Middle frontal gyrus (tissue), 1 donor: Measurements from ENCODE around the gene GPAT3.

Experiments used
- DNase-seq: peaks from one replicate; pipeline ENCODE4 v3.0.0-alpha.2; 2015; ENCODE audit warnings: low spot score; ENCODE audit errors: extremely low spot score

Gene GPAT3

DNA sequence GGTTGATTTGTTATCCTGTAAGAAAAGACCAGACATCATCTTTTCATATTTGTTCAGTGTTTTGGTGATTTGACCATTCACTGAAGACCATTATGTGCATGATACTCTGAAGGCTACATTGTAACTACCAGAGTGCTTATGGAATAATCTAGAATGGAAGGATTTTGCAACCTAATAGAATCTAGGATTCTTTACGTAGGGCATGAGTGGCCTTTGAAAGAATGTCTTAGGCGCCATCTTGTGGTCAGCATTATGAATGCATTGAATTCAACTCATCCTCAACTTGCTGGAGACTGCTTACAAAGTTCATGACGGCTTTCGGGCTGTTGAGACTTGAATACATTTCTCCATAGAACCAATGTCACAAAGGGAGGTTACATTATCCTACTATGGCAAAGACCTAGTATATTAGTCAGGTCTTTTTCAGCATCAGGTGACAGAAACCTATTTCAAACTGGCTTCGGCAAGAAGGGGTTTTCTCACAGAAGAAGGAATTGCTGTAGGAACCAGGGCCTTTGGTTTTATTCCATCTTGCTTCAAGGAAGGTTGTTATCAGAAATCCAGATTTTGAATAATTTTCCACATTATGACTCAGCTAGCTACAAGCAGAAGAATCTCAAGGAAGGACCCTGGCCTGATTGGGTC is 104.1 kb downstream of the GPAT3 start:
- DNase-seq: peak; percentile 77

DNA sequence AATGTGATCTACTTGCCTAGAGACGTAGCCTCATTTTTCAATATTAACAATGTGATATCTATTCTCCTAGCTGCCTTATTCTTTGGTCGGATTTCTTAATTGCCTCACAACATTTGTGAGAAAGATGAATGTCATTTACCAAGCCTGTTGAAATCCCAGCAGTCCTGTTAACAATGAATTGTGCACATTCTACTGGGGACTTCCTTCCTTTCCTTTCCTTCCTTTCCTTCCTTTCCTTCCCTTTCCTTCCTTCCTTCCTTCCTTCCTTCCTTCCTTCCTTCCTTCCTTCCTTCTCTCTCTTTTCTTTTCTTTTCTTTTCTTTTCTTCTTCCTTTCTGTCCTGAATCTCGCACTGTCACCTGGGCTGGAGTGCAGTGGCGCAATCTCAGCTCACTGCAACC is 107.1 kb downstream of the GPAT3 start:
- DNase-seq: no peak

GRCh38 chr4:83644677-83645659 is 109.1 kb downstream of the GPAT3 start:
- peak; percentile 17 for DNase-seq

GRCh38 chr4:83646538-83647239 is 110.8 kb downstream of the GPAT3 start:
- DNase-seq: no peak

- no peak for DNase-seq
These were observed 115.9 kb downstream of the GPAT3 start for GRCh38 chr4:83651846-83652245.
